IMR-90 (cell line): ENCODE measurements around the gene HAGH. TPM values are rescaled to one million over a fixed set of nuclear protein-coding genes. Genes with fewer than 3 reads are reported as not detected.

Experiments used
- ATAC-seq: fragments of 200-7000 bp; cut with Tn5 transposase; 2 replicates; pipeline ENCODE4 v1.9.1; 2020; ENCODE audit warnings: low read depth, mild to moderate bottlenecking, moderate library complexity
- BruUV-seq: library from RNA; stranded (reverse); fragments of 400-500 nt; replicated peaks from 2 replicates; lab custom pipeline; 2021; lab: Mats Ljungman, UMichigan
- CTCF ChIA-PET: fragments of 300-600 bp; formaldehyde crosslinking; extraction: SDS; loops from one replicate; lab custom pipeline; 2021; ENCODE audit warnings: antibody characterized with exemption; lab: Yijun Ruan, JAX
- POLR2A ChIA-PET: fragments of 300-600 bp; sonication (Branson Sonifier 250); formaldehyde crosslinking; loops from one replicate; lab custom pipeline; 2022; ENCODE audit warnings: antibody characterized with exemption; ENCODE audit not compliant: unreplicated experiment; lab: Charles Lee
- DNase-seq: peaks from one replicate; pipeline ENCODE4 v3.0.0; 2013
- H2AFZ ChIP-seq: replicated peaks from 2 replicates; pipeline ENCODE3; 2013; ENCODE audit warnings: low read length, mild to moderate bottlenecking; ENCODE audit not compliant: poor library complexity
- H2AK5ac ChIP-seq: 2 replicates; pipeline ENCODE4 v1.6.1; 2013; ENCODE audit warnings: low read depth, low read length, inconsistent platforms
- H2AK9ac ChIP-seq: replicated peaks from 2 replicates; pipeline ENCODE3; 2013; ENCODE audit warnings: mild to moderate bottlenecking, low read depth, low read length, moderate library complexity; ENCODE audit not compliant: poor library complexity
- H2BK120ac ChIP-seq: 2 replicates; pipeline ENCODE4 v1.6.1; 2013; ENCODE audit warnings: low read depth, low read length, inconsistent platforms
- H2BK15ac ChIP-seq: 3 replicates; pipeline ENCODE4 v1.6.1; 2013; ENCODE audit warnings: low read depth, low read length, inconsistent platforms
- H2BK20ac ChIP-seq: 2 replicates; pipeline ENCODE4 v1.6.1; 2013; ENCODE audit warnings: low read depth, mild to moderate bottlenecking, inconsistent platforms, low read length, moderate library complexity
- H2BK5ac ChIP-seq: 2 replicates; pipeline ENCODE4 v1.6.1; 2013; ENCODE audit warnings: mild to moderate bottlenecking, low read depth, low read length, inconsistent platforms; ENCODE audit not compliant: poor library complexity, severe bottlenecking
- H3K14ac ChIP-seq: replicated peaks from 2 replicates; pipeline ENCODE4 v1.6.1; 2013; ENCODE audit warnings: low read depth, low read length, inconsistent platforms
- H3K18ac ChIP-seq: 2 replicates; pipeline ENCODE4 v1.6.1; 2013; ENCODE audit warnings: low read depth, low read length, control low read depth
- H3K23ac ChIP-seq: 2 replicates; pipeline ENCODE4 v1.6.1; 2013; ENCODE audit warnings: low read depth, low read length, inconsistent platforms
- H3K27ac ChIP-seq: 2 replicates; pipeline ENCODE4 v1.5.1; 2013; ENCODE audit warnings: mild to moderate bottlenecking, control low read depth, low read length; ENCODE audit not compliant: insufficient read depth
- H3K27me3 ChIP-seq: 2 replicates; pipeline ENCODE4 v1.6.1; 2013; ENCODE audit warnings: low read length; ENCODE audit not compliant: control insufficient read depth, insufficient read depth
- H3K36me3 ChIP-seq: 2 replicates; pipeline ENCODE4 v1.6.1; 2013; ENCODE audit warnings: low read length, mixed read lengths; ENCODE audit not compliant: control insufficient read depth, insufficient read depth
- H3K4ac ChIP-seq: 2 replicates; pipeline ENCODE4 v1.6.1; 2013; ENCODE audit warnings: low read depth, low read length, inconsistent platforms
- H3K4me1 ChIP-seq: 2 replicates; pipeline ENCODE4 v1.6.1; 2013; ENCODE audit warnings: low read length, mixed read lengths; ENCODE audit not compliant: control insufficient read depth, insufficient read depth
- H3K4me2 ChIP-seq: 2 replicates; pipeline ENCODE4 v1.6.1; 2013; ENCODE audit warnings: low read depth, mild to moderate bottlenecking, control low read depth, low read length, moderate library complexity
- H3K4me3 ChIP-seq: 2 replicates; pipeline ENCODE4 v1.5.1; 2013; ENCODE audit warnings: low read depth, mild to moderate bottlenecking, control low read depth, low read length, moderate library complexity; ENCODE audit not compliant: insufficient read depth
- H3K56ac ChIP-seq: 2 replicates; pipeline ENCODE4 v1.6.1; 2013; ENCODE audit warnings: low read length, inconsistent platforms; ENCODE audit not compliant: insufficient read depth; ENCODE audit errors: extremely low read depth
- H3K79me1 ChIP-seq, 2 experiments: 2 replicates each; pipeline ENCODE4 v1.6.1; 2013; ENCODE audit warnings: low read length in 2 of 2, inconsistent platforms in 1 of 2, low read depth in 1 of 2
- H3K9ac ChIP-seq: 2 replicates; pipeline ENCODE4 v1.6.1; 2013; ENCODE audit warnings: low read depth, low read length, control low read depth
- H3K9me1 ChIP-seq: 2 replicates; pipeline ENCODE4 v1.6.1; 2013; ENCODE audit warnings: low read length, inconsistent platforms; ENCODE audit not compliant: insufficient read depth
- H3K9me3 ChIP-seq: 2 replicates; pipeline ENCODE4 v1.6.1; 2013; ENCODE audit warnings: low read length; ENCODE audit not compliant: control insufficient read depth, insufficient read depth
- H4K20me1 ChIP-seq: 2 replicates; pipeline ENCODE4 v1.6.1; 2013; ENCODE audit warnings: low read length, inconsistent platforms; ENCODE audit not compliant: insufficient read depth
- H4K5ac ChIP-seq: 2 replicates; pipeline ENCODE4 v1.6.1; 2013; ENCODE audit warnings: mild to moderate bottlenecking, low read depth, low read length, control low read depth
- H4K8ac ChIP-seq, 2 experiments: 2 replicates each; pipeline ENCODE4 v1.6.1; 2013; ENCODE audit warnings: low read depth in 2 of 2, low read length in 2 of 2, control low read depth in 1 of 2, inconsistent platforms in 1 of 2
- H4K91ac ChIP-seq: 2 replicates; pipeline ENCODE4 v1.6.1; 2013; ENCODE audit warnings: low read depth, low read length, inconsistent platforms; ENCODE audit not compliant: insufficient read depth
- CEBPB ChIP-seq: IDR thresholded peaks from 2 replicates; pipeline ENCODE4 v1.6.1; 2012; ENCODE audit warnings: low read depth, low read length, improper control_type of control experiment
- MAZ ChIP-seq: IDR thresholded peaks from 2 replicates; pipeline ENCODE4 v1.6.1; 2012; ENCODE audit warnings: low read depth, mild to moderate bottlenecking, low read length, improper control_type of control experiment, moderate library complexity, borderline replicate concordance
- NFE2L2 ChIP-seq: fragments of 150-350 bp; IDR thresholded peaks from 2 replicates; pipeline ENCODE4 v1.6.1; 2016; ENCODE audit warnings: low read depth, mild to moderate bottlenecking, low read length
- RFX5 ChIP-seq: IDR thresholded peaks from 2 replicates; pipeline ENCODE4 v1.8.0; 2012; ENCODE audit warnings: low read depth, mild to moderate bottlenecking, low read length, moderate library complexity
- WGBS, 2 experiments: methylation state at CpG; one replicate each; pipeline versions ENCODE4 v1.1.5 to v1.1.7; 2013; ENCODE audit warnings: missing lambda C conversion rate in 2 of 2; ENCODE audit not compliant: insufficient read length in 1 of 2; ENCODE audit errors: extremely low coverage in 2 of 2; 5-methylcytosine and 5-hydroxymethylcytosine counted together
- dilution Hi-C: fragments of 300-500 bp; cut with HindIII; formaldehyde crosslinking; loops from one replicate; pipeline ENCODE4 v1.14.3; 2018; ENCODE audit warnings: low sequenced_read_pairs; ENCODE audit not compliant: unreplicated experiment
- in situ Hi-C: fragments of 300-500 bp; cut with MboI; formaldehyde crosslinking; loops from 3 replicates; pipeline ENCODE4 v1.14.3; 2019; ENCODE audit warnings: low sequenced_read_pairs, inconsistent platforms, mixed read lengths
- intact Hi-C: fragments of 100-400 bp; cut with micrococcal nuclease; formaldehyde crosslinking; loops from 2 replicates; pipeline ENCODE4 v1.10.0; 2022
- polyA plus RNA-seq, 3 experiments: library from polyadenylated mRNA; depleted of rRNA; stranded (reverse); fragments of >200 nt; gene quantifications; 2 replicates each; pipeline ENCODE4 v1.2.3, GENCODE V29; 2012; ENCODE audit warnings: low replicate concordance in 1 of 3
- total RNA-seq: library from RNA; depleted of rRNA; stranded (reverse); fragments of >200 nt; gene quantifications from 2 replicates; pipeline ENCODE4 v1.2.3, GENCODE V29; 2012

HAGH gene
- total and polyA plus RNA-seq, 2 of the 4 experiments (the other 2 are of a cell fraction): 30.8 to 52.2 TPM

DNA sequence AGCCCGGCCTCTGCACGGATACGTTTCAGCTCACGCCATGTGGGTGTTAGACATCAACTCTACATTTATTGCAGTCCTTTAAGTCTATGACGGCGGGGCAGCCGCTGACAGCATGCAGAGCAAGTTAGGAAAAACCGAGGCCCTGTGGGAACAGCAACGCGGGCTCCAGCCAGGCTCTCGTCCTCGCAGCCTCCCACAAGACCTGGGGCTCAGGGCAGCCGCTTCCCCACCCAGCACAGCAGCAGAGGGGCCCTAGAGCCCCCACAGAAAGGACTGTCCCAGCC lies 50.0 kb downstream of the HAGH start:
- no peak overlapping the region for H2BK5ac ChIP-seq
- H3K9ac ChIP-seq: no peak overlapping the region
- no peak overlapping the region for H3K18ac ChIP-seq
- ChIA-PET CTCF (no interaction called here), POLR2A (no interaction called here)
- H3K56ac ChIP-seq: no peak overlapping the region
- dilution Hi-C loops (no loop called here), in situ Hi-C loops (no loop called here), intact Hi-C loops (no loop called here)
- no CpG with 5 or more reads among the region's 13 CpGs for WGBS, 2 experiments
- no peak overlapping the region for H3K23ac ChIP-seq
- no peak overlapping the region for H3K14ac ChIP-seq
- BruUV-seq: no TSS peak
- no peak overlapping the region for H2AK5ac ChIP-seq
- no peak overlapping the region for H3K4me3 ChIP-seq
- no peak overlapping the region for H3K4me2 ChIP-seq
- no peak for ATAC-seq
- H3K79me1 ChIP-seq: peaks cover 17 to 63% of the 10 kb centered on the region in 2 experiments
- no peak overlapping the region for H2AK9ac ChIP-seq
- peaks cover 21% of the 10 kb centered on the region for H4K20me1 ChIP-seq
- H3K4me1 ChIP-seq: peaks cover 16% of the 10 kb centered on the region
- no peak overlapping the region for H3K4ac ChIP-seq
- TF ChIP-seq NFE2L2 (no peak), MAZ (no peak), RFX5 (no peak), CEBPB (no peak)
- H4K8ac ChIP-seq: no peak overlapping the region
- no peak overlapping the region for H3K27ac ChIP-seq
- H3K9me3 ChIP-seq: no peaks in the 10 kb centered on the region
- no peak overlapping the region for H2BK120ac ChIP-seq
- H2AFZ ChIP-seq: peak overlapping the region; percentile 51
- H3K27me3 ChIP-seq: no peaks in the 10 kb centered on the region
- H2BK15ac ChIP-seq: no peak overlapping the region
- no peak for DNase-seq
- H3K36me3 ChIP-seq: peaks cover 34% of the 10 kb centered on the region
- peaks cover 7% of the 10 kb centered on the region; the same call in 1 of the 2 replicates for H3K9me1 ChIP-seq
- H2BK20ac ChIP-seq: no peak overlapping the region
- H4K5ac ChIP-seq: no peak overlapping the region
- H4K91ac ChIP-seq: no peak overlapping the region
